ENCODE results near the gene NKD2.

Gene NKD2

GRCh38 chr5:1042626-1043025 lies 34.0 kb downstream of the NKD2 start:
- no peak for DNase-seq (ENCODE audit: low read depth)

DNA sequence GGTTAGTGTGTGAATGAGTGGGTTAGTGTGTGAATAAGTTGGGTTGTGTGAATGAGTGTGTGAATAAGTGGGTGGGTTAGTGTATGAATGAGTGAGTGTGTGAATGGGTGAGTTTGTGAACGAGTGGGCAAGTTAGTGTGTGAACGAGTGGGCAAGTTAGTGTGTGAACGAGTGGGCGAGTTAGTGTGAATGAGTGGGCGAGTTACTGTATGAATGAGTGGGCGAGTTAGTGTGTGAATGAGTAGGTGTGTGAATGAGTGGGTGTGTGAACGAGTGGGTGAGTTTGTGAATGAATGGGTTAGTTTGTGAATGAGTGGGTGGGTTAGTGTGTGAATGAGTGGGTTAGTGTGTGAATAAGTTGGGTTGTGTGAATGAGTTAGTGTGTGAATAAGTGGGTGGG lies 34.7 kb downstream of the NKD2 start:
- DNase-seq (ENCODE audit: low read depth) = no peak

DNA sequence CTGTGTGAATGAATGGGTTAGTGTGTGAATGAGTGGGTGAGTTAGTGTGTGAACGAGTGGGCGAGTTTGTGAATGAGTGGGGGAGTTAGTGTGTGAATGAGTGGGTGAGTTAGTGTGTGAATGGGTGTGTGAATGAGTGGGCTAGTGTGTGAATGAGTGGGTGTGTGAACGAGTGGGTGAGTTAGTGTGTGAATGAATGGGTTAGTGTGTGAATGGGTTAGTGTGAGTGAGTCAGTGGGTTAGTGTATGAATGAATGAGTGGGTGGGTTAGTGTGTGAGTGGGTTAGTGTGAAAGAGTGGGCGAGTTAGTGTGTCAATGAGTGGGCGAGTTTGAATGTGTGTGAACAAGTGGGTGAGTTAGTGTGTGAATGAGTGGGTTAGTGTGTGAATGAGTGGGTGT lies 35.5 kb downstream of the NKD2 start:
- DNase-seq (ENCODE audit: low read depth) = no peak

DNA sequence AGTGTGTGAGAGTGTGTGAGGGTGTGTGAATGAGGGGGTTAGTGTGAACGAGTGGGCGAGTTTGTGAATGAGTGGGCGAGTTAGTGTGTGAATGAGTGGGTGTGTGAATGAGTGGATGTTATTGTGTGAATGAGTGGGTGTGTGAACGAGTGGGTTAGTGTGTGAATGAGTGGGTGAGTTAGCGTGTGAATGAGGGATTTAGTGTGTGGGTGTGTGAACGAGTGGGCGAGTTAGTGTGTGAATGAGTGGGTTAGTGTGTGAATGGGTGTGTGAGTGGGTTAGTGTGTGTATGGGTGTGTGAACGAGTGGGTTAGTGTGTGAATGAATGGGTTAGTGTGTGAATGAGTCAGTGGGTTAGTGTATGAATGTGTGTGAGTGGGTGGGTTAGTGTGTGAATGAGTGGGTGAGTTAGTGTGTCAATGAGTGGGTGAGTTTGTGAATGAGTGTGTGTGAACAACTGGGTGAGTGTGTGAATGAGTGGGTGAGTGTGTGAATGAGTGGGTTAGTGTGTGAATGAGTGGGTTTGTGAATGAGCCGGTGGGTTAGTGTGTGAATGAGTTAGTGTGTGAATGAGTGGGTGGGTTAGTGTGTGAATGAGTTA lies 37.5 kb downstream of the NKD2 start:
- no peak for DNase-seq (ENCODE audit: low read depth)

DNA sequence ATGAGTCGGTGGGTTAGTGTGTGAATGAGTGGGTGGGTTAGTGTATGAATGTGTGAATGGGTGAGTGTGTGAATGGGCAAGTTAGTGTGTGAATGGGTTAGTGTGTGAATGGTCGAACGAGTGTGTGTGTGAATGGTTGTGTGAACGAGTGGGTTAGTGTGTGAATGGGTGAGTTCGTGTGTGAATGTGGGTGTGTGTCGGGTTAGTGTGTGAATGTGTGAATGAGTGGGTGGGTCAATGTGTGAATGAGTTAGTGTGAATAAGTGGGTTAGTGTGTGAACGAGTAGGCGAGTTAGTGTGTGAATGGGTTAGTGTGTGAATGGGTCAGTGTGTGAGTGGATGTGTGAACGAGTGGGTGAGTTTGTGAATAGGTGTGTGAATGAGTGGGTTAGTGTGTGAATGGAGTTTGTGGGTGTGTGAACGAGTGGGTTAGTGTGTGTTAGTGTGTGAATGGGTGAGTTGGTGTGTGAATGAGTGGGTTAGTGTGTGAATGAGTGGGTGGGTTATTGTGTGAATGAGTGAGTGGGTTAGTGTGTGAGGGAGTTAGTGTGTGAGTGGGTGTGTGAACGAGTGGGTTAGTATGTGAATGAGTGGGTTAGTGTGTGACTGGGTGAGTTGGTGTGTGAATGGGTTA lies 38.8 kb downstream of the NKD2 start:
- DNase-seq (ENCODE audit: low read depth) = no peak

GRCh38 chr5:1048162-1048721 lies 39.6 kb downstream of the NKD2 start:
- no peak for DNase-seq (ENCODE audit: low read depth)

DNA sequence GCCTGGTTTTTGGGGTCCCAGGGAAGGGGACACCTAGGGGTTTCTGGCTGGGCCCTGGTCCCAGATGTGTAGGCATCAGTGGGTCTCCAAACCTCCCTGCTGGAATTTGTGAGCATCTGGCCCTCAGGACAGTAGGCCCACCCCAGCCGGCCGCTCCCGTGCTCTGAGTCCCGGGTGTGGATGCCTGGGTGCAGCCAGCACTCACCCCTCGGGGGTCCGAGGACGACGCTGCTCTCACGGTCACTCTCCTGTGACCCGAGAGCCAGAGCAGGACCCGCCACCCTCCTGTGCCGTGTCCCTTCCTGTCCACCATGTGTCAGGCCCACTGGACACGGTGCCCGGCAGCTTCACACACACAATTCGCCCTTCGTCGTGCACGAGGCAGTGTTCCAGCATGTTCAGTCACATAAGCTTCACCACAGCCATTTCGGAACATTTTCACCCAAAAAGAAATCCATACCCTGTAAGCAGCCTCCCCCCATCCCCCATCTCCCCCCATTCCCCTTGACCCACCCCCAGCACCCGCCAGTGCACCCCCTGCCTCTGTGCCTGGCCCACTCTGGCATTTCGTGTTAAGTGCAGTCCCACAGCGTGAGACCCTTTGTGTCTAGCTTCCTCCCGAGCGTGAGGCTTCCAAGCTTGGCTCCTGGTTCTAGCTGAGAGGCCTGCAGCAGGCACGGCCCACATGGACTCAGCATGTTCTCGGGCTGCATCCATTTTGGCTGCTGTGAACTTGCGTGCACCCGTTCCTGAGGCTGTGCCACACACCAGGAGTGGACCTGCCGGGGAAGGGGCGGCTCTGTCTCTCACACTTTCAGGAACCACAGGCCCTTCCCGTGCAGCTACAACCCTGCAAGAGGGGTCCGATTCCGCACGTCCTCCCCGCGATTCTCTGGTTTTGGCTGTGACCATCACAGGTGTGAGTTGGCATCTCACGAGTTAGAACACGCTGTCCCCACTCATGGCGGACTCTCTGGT lies 40.5 kb downstream of the NKD2 start:
- DNase-seq (ENCODE audit: low read depth) = no peak

DNA sequence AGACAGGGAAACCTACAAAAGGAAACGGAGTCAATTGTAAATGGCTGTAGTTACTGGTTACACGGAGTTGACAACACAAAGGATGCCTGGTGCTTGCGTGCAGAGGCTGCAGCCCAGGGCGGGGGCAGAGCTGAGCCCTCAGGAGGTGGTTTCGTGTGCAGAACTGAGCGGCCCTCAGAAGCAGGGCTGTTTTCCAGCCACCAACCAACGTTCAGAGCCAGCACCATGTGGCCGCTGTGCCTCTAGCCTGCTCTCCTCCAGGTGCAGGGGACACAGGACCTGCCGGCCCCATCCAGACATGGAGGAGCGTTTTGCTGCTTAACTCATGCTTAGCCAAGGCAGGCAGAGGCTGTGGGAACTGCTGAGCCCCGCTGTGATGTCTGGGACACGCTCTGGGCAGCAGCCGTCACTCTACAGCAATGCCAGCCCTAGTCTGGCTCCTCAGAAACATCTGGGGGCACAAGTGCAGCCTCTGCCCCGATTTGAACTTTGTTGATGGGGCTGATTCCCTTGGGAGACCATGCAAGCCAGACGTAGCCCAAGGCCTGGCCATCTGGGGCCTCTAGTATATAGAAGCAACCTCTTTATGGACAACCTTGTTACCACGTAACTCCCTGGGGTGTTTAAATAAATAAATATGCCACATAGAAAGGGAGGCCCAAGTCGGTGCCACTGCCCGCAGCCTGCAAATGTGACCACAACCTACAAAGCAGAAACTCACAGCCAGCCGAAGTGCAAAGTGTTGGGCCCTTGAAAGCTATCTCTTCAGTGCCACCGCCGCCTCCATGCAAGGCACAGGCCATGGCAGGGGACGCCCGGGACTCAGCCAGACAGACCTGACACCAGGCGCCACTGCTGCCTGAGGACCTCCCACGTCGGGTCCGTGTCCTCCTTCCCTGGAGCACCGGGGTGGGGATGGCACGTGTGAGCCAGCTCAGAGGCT lies 42.1 kb downstream of the NKD2 start:
- DNase-seq (ENCODE audit: low read depth) = no peak

DNA sequence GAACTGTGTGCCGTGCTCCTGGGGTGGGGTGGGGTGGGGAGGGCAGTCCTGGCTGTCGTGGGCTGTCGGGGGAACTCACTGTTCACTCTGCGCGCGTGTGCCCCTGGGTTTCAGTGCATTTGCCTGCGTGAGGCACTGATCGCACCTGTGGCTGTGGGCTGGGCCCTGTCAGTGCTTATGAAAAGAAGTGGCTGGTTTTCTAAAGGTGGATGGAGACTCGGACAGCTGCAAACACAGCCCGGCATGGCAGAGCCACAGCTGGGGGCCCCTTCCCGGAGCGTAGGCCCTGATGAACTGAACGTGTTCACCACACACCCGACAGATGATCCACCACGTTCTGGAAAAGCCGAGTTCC lies 42.7 kb downstream of the NKD2 start:
- no peak for DNase-seq (ENCODE audit: low read depth)

- no peak for DNase-seq (ENCODE audit: low read depth)
These were observed 43.5 kb downstream of the NKD2 start for GRCh38 chr5:1052076-1052475.

GRCh38 chr5:1052641-1053390 lies 44.2 kb downstream of the NKD2 start:
- DNase-seq (ENCODE audit: low read depth) = no peak

GRCh38 chr5:1053391-1054017 lies 44.9 kb downstream of the NKD2 start:
- no peak for DNase-seq (ENCODE audit: low read depth)

DNA sequence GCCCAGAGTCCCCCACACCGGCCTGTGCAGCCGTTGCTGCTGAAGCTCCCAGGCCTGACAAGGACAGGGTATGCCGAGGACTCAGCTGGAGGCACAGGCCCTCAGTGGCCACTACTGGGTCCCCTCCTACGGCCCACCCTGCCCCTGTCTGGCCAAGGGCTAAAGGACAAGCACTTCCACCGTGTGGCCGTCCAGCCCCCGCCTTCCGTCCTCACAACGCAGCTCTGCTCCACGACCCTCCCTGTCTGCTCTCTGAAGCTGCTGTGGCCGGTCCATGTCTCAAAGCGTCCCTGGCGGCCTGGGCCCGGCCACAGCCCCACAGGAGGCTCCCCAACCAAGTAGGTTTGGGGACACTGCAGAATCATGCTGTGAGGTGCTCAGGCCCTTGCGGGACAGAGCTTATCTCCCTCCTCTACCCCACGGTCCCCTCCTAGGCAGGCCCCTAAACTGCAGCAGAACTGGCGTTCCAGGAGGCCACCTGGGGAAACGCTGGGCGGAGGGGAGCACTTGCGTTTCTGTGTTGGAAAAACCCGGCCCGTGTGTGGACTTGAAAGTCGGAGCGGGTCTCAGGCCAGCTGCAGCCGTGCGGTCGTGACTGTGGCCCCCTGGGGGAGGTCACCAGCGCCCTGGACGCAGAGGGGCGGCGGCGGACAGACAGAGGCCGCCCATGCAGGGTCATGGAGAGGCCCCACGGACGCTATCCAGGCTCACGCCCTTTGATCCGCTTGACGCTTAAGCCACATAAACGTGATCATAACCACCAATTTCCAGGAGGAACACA lies 45.6 kb downstream of the NKD2 start:
- no peak for DNase-seq (ENCODE audit: low read depth)

DNA sequence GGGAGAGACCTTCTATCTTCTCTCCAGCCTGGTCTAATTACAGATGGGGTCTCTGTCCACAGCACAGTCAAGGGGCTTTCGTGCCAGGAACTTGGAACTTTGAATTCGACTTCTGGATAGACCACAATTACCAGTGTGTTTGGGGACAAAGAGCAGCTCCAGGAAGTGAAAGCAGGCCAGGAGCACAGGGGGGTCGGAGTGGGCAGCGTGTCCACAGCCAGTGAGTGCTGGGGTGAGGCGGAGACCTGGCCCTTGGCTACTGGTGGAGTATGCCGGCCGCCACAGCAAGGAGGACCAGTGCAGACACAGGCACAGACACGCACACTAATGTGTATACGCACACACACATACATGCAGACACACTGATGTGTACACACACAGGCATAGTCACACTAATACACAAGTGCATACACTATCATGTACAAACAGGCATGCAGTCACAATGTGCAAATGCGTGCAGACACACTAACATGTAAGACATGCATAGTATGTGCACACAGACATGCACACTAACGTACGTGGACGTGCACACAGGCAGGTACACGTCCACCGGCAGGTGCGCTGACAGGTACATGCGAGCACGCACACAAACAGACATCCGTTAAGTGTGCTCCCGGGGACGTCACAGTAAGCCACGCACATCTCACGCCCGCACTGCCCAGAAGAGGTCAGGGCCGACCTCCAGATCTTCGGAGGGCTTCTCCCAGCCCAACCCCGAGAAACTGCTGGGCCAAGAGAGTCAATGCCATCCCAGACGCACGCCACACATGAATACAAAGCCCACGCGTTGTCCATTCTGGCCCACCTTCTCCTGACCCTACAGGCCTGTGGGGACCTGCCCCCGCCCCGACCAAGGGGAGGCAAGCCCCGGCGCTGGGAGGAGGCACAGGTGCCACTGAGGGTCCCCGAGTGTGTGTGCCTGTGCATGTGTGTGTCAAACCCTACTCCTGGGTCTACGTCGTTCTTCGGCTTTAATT lies 46.5 kb downstream of the NKD2 start:
- no peak for DNase-seq (ENCODE audit: low read depth)

DNA sequence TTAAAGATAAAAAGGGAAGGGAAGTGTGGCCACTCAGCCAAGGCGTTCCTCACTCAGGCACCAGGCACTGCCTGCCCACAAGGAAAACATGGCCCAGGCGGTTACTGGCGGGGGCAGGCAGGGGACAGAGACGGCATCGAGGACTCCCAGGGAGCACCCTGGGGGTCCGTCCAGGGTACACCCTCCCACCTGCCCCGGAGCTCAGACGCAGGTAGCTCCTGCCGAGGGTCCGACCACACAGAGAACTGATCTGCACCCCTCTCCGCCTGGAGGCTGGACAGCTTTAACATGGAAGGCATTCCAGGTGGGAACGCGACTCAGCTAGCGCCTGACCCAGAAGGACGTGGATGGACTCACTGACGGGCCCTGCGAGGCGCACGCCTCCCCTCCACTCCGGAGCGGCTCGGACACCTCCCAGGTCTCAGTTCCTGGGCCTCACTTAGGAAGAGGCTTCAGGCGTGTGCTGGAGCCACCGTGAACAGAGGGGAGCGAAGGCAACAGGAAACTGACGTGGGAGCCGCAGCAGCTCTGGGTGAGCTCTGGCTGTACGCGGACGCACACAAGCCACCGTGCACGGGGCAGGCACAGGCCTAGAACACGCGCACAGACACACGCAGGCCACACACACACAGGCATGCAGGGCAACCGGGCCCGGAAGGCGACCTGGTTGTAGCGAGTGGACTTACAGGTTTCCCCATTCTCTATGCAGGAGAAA lies 47.5 kb downstream of the NKD2 start:
- no peak for DNase-seq (ENCODE audit: low read depth)

DNA sequence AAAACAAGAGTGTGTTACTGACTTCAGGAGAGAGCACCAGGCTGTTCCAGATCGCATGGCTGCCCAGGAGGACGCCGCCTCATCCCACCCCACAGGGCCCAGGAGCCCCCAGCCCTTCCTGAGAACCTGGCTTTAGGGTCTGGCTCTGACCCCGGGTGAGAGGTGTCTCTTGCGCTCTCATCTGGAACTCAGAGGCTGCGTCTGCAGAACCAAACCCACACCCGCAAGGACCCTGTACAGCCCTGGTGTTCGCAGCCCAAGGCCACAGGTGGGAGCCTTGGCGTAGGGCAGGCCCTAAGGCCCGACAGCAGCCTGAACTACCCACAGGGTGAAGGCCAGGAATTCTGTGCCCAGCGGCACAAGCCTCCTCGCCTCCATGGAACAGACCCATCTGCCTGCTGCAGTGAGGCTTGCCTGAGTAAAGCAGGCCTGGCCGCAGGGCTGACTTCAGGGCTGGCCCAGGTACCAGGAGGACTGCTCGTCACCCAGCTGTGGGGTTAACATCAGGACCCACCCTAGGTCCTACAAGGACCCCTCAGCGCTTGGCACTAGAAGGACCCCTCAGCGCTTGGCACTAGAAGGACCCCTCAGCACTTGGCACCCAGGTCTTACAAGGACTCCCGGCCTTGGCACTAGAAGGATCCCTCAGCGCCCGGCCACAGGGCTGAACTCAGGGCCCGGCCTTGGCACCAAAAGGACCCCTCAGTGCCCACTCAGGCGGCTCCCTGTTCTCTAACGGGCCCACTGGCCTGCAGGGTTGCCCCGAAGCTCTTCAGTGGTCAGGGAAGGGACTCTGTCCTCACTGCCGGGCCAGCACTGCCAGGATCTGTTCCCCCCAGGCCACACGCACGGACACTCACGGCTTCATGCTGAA lies 48.2 kb downstream of the NKD2 start:
- DNase-seq (ENCODE audit: low read depth) = no peak
